DMS153 (cell line): ENCODE measurements around the gene LIPA.
"Not testable (repeated sequence)": the region's sequence is repeated elsewhere in the genome, so short reads cannot be mapped to it uniquely, and the experiment has no call there.

Experiments used
- DNase-seq: peaks from one replicate; lab custom pipeline; 2025; lab: John Stamatoyannopoulos, UW

The LIPA gene

DNA sequence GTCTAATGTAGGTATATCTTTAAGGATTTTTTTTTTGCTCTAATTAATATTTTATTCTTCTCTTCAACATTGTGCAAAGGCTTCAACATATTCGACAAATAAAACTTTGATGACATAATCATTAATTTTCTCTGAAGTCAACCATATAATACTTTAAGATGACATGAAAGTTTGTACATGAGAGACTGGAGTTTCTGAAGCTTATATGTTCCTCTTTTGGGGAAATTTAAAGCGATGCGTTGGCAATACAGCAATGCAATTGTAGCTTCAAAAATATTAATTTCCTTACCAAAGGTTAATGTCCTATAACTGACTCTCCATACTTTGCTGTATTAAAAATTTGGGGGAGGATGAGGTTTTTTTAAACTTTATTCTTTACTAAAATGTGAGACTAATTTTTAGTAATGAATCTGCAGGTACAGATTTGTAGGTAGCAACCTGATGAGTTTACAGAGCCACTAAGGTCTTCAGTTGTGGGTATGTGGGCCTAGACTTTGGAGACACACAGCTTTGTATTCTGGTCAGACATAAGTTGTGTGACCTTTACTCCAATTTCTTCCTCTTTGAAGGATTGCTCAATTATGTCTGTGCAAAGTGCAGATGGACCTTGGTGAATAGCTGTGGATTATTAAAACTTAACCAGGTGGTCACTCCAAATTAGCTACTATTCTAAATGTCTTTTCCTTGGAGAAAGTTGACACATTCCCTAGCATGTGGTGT lies 18.0 kb upstream of the LIPA start:
- no peak for DNase-seq

DNA sequence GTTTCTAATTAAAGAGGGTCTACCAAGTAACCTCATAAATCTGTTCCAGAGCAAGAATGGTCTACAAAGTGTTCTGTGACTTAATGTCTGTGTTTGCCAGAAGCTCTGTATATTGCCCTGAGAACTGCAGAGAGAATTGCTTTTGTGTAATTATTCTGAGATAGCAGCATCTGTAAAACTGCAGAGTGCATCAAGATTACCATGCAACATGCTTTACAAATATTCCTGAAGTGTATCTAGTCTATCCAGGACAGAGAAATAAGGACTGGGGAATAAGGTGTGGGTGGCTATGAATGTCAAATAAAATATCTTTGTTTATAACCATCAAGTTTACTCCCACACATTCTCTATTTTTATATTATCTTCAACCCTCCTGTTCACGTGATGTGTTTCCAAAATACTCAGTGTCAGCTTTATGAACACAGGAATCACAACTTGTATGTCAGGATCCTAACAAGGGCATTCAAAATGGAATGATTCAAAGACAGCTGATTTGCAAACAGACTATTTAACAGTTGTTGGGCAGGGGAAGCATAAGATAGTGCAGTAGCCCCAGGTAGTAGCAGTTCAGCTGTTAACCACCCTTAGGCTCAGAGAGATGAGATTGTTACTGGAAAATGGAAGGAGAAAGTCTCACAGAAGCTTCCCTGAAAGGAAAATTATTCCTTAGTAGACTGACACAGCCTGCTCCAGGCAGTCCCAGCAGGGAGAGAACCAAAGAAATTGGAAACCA lies 15.3 kb upstream of the LIPA start:
- no peak for DNase-seq

DNA sequence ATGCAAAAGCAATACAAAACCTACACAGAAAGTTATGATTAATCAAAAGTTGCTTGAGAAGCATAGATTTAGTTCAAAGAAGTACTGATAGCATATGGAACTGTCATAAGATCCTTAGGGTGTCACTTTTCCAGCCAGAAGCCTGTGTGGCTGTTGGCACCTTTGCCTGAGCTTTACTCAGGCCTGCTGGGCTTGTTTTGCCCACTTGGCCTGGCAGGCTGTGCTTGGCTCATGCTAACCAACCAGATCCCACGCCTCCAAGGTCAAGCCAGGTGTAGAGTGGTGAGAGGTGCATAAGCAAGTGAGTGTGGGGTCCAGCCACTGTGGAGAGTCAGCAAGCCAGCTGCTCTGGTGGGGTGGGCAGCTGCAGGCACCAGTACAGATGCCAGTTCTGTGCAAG lies 12.0 kb upstream of the LIPA start:
- no peak for DNase-seq

DNA sequence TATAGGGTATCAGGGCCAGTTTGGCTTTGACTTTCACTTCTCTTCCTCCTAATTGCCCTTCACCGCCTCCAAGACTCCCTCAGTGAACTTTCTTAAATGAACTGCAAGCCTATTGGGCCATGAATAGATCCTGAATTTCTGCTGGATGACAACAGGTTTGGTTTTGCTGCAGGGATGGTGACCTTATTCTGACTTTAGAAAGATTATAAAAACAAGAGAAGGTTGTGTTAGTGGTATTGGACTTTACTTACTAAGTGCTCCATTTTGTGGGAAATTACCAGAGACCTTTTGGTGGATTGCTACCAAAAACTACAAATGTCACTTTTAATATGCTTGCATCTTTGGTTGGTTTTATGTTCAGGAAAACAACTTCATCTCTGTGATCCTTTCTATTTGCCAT lies 11.5 kb upstream of the LIPA start:
- DNase-seq: no peak

DNA sequence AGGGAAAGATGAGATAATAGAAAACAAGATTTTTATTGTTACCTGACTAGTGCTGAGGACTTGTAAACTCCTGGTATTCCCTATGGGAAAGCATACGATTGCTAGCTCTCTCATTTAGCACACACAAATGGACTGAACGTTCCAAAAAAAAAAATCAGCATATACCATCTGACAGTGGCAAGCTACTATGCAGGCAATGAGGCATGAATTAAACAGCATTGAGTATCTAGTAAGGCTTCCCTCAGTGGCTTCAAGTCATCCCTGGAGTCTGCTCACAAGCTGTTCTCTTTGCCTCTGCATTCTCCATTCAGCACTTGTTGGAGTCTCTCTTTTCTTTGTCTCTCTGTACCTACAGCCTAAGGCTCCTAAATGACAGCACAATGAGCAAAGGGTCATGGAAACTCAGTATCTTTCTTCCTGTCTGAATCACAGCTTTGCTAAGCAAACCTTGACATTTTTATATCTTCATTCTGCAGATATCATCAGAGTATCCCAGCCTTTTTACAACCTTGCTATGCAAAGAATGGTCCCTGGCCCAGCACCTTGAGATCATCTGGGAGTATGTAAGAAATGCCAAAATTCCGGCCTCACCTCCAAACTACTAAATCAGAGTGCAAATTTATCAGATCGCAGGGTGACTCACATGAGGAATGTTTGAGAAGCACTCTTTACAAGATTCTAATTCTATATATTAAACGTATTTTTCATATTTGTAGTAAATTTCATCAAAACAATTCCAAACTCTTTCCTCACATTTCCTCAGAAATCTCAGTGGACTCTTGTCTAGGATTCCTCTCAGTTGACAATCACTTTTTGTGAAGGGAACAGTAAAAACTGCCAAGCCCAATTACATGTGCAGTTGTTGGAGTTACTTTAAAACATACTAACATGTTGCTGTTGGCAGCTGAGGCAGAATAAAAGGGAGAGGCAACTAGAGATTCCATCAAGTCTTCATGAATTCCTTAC lies 10.8 kb upstream of the LIPA start:
- DNase-seq: no peak

DNA sequence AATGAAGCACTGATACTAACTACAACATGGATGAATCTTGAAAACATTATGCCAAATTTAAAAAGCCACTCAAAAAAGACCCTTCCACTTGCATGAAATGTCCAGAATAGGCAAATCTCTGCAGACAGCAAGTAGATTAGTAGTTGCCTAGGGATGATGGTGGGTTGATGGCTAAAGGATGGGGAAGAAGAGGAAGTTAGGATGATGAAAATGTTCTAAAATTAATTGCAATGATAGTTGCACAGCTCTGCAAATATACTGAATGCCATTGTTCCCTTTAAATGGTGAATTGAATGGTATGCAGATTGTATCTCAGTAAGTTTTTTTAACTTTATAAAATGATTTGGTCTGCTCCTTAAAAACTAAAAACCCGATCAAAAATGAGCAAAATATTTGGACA lies 7.3 kb upstream of the LIPA start:
- no peak for DNase-seq

DNA sequence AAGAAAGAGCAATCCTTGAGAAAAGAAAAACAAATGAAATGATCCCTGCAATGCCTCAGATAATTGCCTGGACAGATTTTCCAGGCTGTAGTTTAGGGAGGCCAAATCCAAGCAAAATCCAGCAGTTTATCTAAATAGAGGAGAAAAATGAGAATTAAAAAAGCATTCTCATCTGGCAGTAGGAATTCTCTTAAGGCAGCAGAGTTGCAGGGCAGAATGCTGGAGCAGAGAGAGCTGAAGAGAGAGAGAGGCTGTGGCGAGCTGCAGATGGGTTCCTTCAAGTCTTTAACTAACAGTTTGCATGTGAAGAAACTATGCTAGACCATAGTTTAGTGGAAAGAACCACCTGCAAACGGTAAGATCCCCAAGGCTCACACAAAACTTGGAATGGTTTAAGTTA lies 6.0 kb upstream of the LIPA start:
- DNase-seq: no peak

DNA sequence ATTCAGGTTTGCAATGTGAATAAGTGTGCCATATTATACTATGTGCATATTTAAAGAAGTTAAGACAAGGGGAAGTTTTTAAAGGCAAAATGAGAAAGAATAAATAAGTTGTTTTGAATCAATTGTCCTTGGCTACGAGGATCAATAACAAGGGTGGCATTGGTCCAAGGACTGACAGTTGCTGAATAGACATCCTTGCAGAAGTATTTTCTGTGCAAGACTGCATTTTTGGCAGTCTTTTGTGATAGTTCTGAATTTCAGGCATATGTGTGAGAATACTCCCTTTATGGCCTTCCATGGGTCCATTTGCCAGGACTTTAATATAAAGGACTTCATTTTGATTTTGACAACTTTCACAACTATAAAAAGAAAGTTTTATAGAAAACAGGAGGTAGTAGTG lies 5.4 kb upstream of the LIPA start:
- no peak for DNase-seq

DNA sequence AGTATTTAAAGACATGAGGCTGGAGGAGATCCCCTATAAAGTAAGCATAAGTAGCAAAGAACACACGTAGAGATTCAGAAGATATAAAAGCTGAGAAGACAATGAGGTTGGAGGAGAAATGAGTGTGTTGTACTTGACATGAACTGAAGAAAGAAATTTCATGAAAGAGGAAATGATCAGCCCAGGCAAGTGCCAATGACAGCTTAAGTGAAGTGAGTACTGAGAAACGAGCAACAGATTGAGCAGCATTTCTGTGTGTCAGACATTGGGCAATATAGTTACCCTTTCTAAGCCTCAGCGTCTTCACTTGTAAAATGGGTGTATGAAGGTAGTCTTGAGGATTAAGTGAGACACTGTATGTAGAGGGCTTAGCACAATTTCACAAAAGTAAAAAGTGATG lies 4.8 kb upstream of the LIPA start:
- no peak for DNase-seq

DNA sequence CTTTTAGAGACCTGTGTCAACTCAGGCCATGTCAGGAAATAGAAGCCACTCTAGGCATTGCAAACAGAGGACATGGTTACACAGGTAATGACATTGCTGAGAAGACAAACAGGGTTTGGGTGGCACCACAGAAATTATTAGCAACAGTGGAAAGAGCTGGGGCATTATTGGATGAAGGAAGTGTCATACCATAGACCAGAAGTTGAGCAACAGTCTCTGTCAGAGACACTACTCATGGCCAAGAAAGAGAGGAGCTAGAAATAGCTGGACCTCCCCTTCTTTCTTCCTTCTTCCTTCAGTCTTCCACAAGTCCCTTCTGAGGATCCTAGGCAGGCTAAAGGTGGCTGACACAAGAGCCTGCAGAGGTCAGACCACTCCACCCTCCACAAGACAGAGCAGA lies 4.2 kb upstream of the LIPA start:
- no peak for DNase-seq

DNA sequence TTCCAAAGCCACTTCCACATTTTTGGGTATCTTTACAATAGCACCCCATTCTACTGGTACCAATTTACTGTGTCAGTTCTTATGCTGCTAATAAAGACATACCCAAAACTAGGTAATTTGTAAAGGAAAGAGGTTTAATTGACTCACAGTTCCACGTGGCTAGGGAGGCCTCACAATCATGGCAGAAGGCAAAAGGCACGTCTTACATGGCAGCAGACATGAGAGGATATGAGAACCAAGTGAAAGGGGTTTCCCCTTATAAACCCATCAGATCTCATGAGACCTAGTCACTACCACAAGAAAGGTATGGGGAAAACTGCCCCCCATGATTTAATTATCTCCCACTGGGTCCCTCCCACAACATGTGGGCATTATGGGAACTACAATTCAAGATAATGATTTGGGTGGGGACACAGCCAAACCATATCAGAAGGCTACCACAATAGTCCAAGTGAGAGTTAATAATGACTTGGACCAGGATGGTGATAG lies 3.6 kb upstream of the LIPA start:
- DNase-seq: not testable (repeated sequence)

DNA sequence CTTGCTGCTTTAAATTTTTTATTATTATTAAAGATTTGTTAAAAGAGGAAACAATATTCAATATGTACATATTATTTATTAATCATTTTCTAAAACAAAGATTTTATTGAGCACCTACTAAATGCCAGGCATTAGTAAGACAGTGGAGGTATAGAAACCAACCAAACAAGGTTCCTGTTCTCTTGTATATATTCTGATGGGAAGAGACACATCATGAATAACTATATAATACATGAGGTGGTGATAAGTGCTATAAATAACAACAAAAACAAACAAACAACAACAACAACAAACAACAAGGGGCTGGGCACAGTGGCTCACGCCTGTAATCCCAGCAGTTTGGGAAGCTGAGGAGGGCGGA lies 630 bp upstream of the LIPA start:
- DNase-seq: no peak

DNA sequence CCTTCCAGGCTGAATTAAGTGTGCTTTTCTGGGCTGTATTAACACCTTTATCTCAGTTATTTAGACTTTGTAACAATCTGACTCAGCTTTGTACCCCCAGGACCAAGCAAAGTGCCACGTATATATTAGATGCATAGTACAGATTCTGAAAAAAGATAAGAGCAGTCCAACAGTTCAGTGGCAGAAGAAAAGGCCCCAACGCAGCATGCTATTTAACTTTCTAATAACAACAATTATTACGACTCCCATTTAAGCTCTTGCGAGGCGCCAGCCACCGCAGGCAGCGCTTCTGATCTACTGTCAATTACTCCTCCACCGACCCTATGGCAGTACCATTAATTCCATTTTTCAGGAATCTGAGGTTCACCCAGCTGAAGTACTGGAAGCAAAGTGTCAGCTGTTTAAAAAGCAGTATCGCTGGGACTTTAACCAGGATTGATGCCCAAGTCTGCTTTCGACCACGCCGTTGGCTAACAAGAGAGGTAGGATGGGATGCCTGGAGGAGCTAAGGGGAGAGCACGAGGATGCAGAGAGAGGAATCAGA lies 638 bp downstream of the LIPA start:
- DNase-seq: no peak

DNA sequence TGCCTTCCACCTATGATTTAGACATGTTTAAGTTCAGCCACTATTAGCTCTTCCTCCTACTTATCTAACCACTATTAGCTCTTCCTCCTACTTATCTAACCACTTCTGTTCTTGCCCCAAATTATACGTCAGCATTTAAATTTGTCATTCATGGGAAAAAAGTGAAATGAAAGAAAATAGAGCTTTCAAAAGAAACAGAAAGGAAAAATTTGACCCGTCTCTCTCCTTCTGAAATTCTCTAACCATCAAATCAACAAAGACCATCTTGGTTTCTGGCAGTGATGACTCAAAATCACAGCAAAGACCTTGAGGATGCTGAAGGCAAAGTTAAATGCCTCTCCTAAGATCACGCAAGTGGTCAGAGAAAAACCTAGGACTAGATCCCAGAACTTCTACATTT lies 2.6 kb downstream of the LIPA start:
- DNase-seq: no peak

DNA sequence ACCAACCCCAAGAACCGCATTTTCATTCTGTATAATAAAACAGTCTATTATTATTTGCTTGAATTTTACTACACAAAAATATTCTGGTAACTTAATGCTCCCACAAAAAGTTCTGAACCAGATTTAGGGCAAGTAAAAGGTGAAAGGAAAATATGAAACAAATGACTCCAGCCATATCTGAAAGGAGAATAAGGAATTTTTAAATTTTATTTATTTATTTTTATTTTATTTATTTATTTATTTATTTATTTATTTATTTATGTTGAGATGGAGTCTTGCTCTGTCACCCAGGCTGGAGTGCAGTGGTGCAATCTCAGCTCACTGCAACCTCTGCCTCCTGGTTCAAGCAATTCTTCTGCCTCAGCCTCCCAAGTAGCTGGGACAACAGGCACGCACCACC lies 4.0 kb downstream of the LIPA start:
- DNase-seq: not testable (repeated sequence)

DNA sequence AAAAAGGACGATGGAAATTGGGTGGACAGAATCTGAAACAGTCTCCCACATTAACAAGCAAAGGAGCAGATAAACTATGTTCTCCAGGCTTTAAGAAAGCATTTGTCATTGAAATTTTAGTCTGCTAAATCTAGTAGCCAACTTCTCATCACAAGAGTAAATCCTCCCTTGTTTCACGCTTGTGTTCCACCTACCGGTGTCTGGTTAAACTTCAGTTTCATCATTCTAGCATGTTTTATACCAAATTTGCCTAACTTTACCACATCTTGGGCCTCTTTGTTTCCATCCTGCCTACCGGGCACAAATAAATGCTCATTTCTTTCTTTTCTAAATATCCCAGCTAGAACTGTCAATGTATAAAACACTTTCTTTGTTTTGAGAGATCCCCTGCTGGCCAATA lies 5.8 kb downstream of the LIPA start:
- DNase-seq: no peak

DNA sequence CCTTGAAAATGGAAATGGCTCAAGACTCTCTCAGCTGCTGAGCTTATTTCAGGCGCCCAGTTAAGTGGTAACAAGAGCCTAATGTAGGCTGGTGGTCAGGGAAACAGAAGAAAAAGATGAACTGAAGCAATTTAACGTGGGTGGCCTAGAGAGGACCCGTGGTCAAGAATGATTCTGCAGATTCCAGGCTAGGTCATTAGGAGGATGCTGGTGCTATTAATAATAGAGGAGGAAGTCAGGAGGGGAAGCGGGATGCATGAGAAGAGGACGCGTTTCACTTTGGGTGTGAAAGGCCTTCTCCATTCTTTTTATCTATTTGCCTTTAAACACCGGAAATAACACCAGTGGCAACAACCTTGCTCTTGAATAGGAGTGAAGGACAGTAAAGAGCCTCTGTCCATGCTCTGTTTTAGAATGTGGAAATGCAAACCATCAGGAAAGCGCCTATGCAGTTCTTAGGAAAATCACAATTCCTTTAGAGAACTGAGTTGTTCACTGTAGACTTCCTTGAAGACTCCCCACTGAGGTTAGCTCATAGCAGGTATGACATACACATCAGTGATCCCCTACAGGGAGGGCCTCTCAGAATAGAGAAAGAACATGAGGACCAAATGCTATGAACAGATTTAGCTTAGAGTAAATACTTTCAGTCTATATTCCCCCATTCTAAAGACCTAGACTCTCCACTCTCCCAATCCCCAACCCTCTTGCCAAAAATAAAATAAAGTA lies 8.6 kb downstream of the LIPA start:
- DNase-seq: no peak

DNA sequence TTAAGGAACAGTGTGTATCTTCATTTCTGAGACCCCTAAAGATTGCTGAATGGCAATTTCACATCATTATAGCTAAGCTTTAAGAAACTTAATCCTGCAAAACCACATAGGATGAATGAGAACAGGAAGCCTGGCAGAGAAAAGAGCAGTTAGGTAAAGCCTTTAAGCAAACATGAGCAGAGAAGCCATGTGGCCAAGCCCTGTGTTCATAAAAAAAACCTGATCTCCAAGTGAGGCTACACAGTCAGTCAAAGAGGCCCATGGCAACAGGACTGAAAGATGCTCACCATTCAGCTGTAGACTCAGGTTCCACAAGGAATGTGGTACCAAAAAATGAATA lies 9.3 kb downstream of the LIPA start:
- DNase-seq: no peak

DNA sequence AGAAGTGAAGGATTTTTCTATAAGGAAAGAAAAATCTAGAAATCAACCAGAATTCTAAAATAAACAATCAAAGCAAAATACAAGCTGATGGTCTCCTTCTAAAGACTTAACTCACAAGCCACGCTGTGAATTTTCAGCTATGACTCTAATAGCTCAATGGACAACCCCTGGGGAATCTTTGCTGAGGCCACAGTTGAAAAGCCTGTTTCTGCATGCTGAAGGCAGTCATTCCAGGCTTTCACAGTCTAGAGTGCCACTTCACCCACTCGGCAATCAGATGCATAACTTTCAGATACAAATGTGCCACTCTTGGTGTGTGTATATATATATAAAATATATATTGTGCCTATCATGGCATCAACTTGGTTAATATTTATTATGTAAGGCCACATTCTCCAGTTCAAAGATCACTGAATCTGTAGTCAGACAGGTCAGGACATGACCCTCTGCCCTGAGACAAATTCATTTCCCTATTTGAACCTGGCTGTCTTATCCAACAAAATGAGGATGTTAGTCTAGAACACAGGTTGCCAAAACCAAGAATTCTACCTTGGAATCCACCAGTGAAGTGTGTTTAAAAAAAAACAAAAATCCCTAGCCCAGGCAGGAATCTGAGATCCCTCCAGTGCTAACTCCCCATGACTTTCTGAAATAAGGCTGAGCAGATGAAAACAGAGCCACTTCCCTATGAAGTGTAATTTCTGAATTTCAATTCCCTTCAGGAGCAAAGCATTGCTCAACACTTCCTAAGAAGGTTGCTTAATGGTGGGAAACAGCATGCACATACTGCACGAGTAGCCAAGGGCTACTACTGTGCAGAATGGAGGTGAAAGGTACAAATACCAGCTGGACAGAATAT lies 9.9 kb downstream of the LIPA start:
- no peak for DNase-seq

DNA sequence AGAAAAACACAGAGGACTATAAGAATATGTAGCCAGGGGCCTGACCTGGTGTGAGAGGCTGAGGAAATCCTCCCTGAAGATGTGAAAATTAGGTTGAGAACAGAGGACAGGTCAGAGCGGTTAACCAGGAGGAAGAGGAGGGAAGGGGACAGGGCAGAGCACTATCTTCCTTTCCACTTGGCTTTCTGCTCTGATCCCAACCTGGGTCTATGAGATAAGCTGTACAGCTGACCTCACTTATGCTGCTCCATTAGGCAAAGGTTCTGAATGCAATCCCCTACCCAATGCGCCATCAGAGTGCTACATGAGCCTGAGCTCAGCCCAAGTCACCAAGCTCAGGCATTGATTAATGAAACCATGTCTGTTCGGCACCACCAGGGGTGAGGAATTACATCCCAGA lies 10.5 kb downstream of the LIPA start:
- no peak for DNase-seq

DNA sequence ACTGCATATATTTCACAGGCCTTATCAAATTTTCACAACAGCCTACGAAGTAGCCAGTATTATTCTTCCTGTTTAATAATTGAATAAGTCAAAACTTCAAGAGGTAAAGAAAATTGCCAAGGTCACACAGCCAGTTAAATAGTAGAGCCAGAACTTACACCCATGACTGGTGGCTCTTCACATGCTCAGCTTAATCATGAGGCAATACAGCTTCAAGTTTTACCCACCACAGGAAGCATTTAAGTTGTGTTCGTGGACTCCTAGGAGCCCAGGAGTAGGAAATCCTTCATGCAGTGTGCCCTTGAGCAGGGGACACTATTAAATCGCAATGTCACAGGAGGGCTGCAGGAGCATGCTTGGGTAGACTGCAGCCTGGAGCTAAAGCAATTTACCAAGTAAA lies 11.1 kb downstream of the LIPA start:
- DNase-seq: no peak
